GM12878 (cell line): ENCODE data around the gene MYL12A. TPM values are rescaled to one million over a fixed set of nuclear protein-coding genes. Genes with fewer than 3 reads are reported as not detected.
A peak's percentile ranks its signal among the peaks of the same experiment; 100 is the strongest.

Experiments used
- ATF7 ChIP-seq: fragments of 450-650 bp; IDR thresholded peaks from 2 replicates; pipeline ENCODE4 v1.6.1; 2016; ENCODE audit warnings: low read depth, mild to moderate bottlenecking
- CBFB ChIP-seq: IDR thresholded peaks from 2 replicates; pipeline ENCODE4 v1.6.1; 2016; ENCODE audit warnings: antibody characterized with exemption, low read depth
- CEBPB ChIP-seq, 2 experiments: fragments of 150-350 bp in 1 of 2; IDR thresholded peaks; 2 replicates each; pipeline ENCODE4 v1.6.1; 2012 to 2014; ENCODE audit warnings: low read depth in 2 of 2, low read length in 2 of 2, borderline replicate concordance in 1 of 2, inconsistent platforms in 1 of 2
- ETV6 ChIP-seq, 2 experiments: fragments of 450-650 bp in 1 of 2; IDR thresholded peaks in 1 of 2; conservative IDR thresholded peaks in 1 of 2; 2 replicates each; pipeline ENCODE4 v1.6.1; 2014; ENCODE audit warnings: antibody characterized with exemption in 1 of 2, borderline replicate concordance in 1 of 2, low read depth in 1 of 2, mild to moderate bottlenecking in 1 of 2, moderate library complexity in 1 of 2
- FOXK2 ChIP-seq: fragments of 450-650 bp; IDR thresholded peaks from 2 replicates; pipeline ENCODE4 v1.6.1; 2017; ENCODE audit warnings: mild to moderate bottlenecking, moderate library complexity
- GABPA ChIP-seq: IDR thresholded peaks from 2 replicates; pipeline ENCODE4 v1.6.1; 2014; ENCODE audit warnings: antibody characterized with exemption, low read depth, mild to moderate bottlenecking, inconsistent platforms
- HDAC2 ChIP-seq: fragments of 200-600 bp; sonication (generic); IDR thresholded peaks from 2 replicates; pipeline ENCODE4 v1.6.1; 2017
- HDAC6 ChIP-seq: fragments of 200-600 bp; sonication (generic); IDR thresholded peaks from one replicate; pipeline ENCODE4 v1.8.0; 2017; ENCODE audit warnings: antibody characterized with exemption; ENCODE audit not compliant: unreplicated experiment
- MTA2 ChIP-seq: fragments of 450-650 bp; IDR thresholded peaks from 2 replicates; pipeline ENCODE4 v1.6.1; 2016; ENCODE audit warnings: low read depth, mild to moderate bottlenecking, moderate library complexity
- MXI1 ChIP-seq: fragments of 150-350 bp; IDR thresholded peaks from 2 replicates; pipeline ENCODE4 v1.6.1; 2011; ENCODE audit warnings: low read depth, mild to moderate bottlenecking, inconsistent platforms, low read length, improper control_type of control experiment
- POU2F2 ChIP-seq: IDR thresholded peaks from 3 replicates; pipeline ENCODE4 v1.6.1; 2011; ENCODE audit warnings: low read depth, mild to moderate bottlenecking, low read length, borderline replicate concordance
- RAD51 ChIP-seq: fragments of 450-650 bp; IDR thresholded peaks from 2 replicates; pipeline ENCODE4 v1.6.1; 2016; ENCODE audit warnings: moderate library complexity, mild to moderate bottlenecking, inconsistent platforms
- RBBP5 ChIP-seq: fragments of 200-600 bp; sonication (generic); conservative IDR thresholded peaks from 2 replicates; pipeline ENCODE4 v1.6.1; 2016
- RCOR1 ChIP-seq: conservative IDR thresholded peaks from 2 replicates; pipeline ENCODE4 v1.6.1; 2012; ENCODE audit warnings: low read depth, low read length, improper control_type of control experiment
- SIX5 ChIP-seq: IDR thresholded peaks from 2 replicates; pipeline ENCODE4 v1.6.1; 2011; ENCODE audit warnings: mild to moderate bottlenecking, low read depth, low read length, moderate library complexity; ENCODE audit not compliant: severe bottlenecking
- YBX1 ChIP-seq: fragments of 450-650 bp; IDR thresholded peaks from 2 replicates; pipeline ENCODE4 v1.6.1; 2016; ENCODE audit warnings: antibody characterized with exemption
- ZBED1 ChIP-seq: IDR thresholded peaks from 2 replicates; pipeline ENCODE4 v1.6.1; 2016; ENCODE audit warnings: borderline replicate concordance
- ZNF384 ChIP-seq: IDR thresholded peaks from 2 replicates; pipeline ENCODE4 v1.6.1; 2012; ENCODE audit warnings: low read depth, mild to moderate bottlenecking, low read length, improper control_type of control experiment, borderline replicate concordance
- polyA plus RNA-seq, 11 experiments: library from polyadenylated mRNA; depleted of rRNA in 4 of 11; unstranded in 6 of 11; stranded (reverse) in 5 of 11; fragments of >200 nt; fragmentation: Nextera tagmentation in 4 of 11; fragmentation: Illumina TruSeq in 1 of 11; extraction: Ambion mirVana in 4 of 11; extraction: Trizol in 1 of 11; gene quantifications; 1 replicate in 1 of 11; 2 replicates in 10 of 11; pipeline versions ENCODE4 v1.2.1 to v1.2.3, GENCODE V29; 2011 to 2016; ENCODE audit warnings: inconsistent platforms in 2 of 11, missing spikeins in 2 of 11, low read depth in 1 of 11
- total RNA-seq, 4 experiments: library from RNA; depleted of rRNA in 3 of 4; stranded (reverse); fragments of >200 nt in 3 of 4; fragmentation: Illumina TruSeq in 1 of 4; extraction: Trizol in 1 of 4; gene quantifications; 2 replicates each; pipeline versions ENCODE4 v1.2.1 to v1.2.3, GENCODE V29; 2013 to 2021
- TF ChIP-seq, protein P1 (sequence below): IDR thresholded peaks from 2 replicates; pipeline ENCODE4 v1.6.1; 2012; ENCODE audit warnings: low read length, inconsistent platforms
- TF ChIP-seq, protein P2 (sequence below): IDR thresholded peaks from 2 replicates; pipeline ENCODE4 v1.6.1; 2011; ENCODE audit warnings: low read depth, low read length, improper control_type of control experiment, borderline replicate concordance
- TF ChIP-seq, protein P3 (sequence below): fragments of 450-650 bp; IDR thresholded peaks from 2 replicates; pipeline ENCODE4 v1.6.1; 2017; ENCODE audit warnings: mild to moderate bottlenecking, moderate library complexity
- TF ChIP-seq, protein P4 (sequence below): IDR thresholded peaks from 2 replicates; pipeline ENCODE4 v1.6.1; 2011; ENCODE audit warnings: borderline replicate concordance, low read depth, mild to moderate bottlenecking, moderate library complexity, low read length; ENCODE audit not compliant: insufficient read depth, poor library complexity, severe bottlenecking
- TF ChIP-seq, protein P5 (sequence below): IDR thresholded peaks from 2 replicates; pipeline ENCODE4 v1.6.1; 2011; ENCODE audit warnings: mild to moderate bottlenecking, low read depth, low read length, moderate library complexity; ENCODE audit not compliant: insufficient replicate concordance

MYL12A gene
- total and polyA plus RNA-seq, 10 of the 15 experiments (the other 5 are each of a cell fraction or from before 2014, with no cell fraction given): 488 to 1,663 (median 924) TPM

DNA sequence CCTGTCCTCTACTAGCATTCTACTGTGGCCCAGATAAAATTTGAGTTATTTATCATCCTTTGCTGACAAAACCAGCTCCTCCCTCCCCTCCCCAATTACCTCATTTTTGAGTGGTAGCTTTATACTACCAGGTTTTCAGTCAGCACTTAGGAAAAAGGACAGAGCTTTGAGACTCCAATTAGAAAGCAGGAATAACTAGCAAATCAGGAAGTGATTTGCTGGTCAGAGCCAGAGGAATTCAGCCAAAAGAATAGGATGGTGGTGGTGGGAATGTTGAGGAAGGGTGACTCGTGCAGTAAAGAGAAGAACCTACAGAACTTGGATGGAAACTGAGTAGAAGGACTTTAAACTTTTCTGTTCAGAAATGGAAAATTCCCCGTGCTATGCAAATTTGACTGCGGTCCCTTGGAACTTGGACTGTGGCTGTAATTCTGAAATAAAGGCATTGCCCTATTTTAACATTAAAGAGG lies 18.0 kb downstream of the MYL12A start (continued):
- TF ChIP-seq GABPA (no peak), MTA2 (no peak; the same call in 1 of the 2 replicates), HDAC6 (no peak), ETV6 (conservative IDR thresholded peaks at IDR 0.05 in 1 of 2, IDR thresholded peaks at IDR 0.05 in 1 of 2; ENCODE audit: borderline replicate concordance in 1 of 2, low read depth in 1 of 2) (no peak), CEBPB (IDR thresholded peaks at IDR 0.05; ENCODE audit: borderline replicate concordance in 1 of 2, low read depth in 2 of 2, low read length in 2 of 2) (no peak), SIX5 (no peak), POU2F2 (peak; percentile 65; the same call in 1 of the 3 replicates), RBBP5 (no peak), RCOR1 (no peak), ZBED1 (no peak), ATF7 (peak; percentile 67; the same call in 1 of the 2 replicates), ZNF384 (no peak), FOXK2 (no peak), YBX1 (no peak), CBFB (no peak), HDAC2 (no peak), MXI1 (no peak), RAD51 (no peak)
- TF ChIP-seq, protein P1, sequence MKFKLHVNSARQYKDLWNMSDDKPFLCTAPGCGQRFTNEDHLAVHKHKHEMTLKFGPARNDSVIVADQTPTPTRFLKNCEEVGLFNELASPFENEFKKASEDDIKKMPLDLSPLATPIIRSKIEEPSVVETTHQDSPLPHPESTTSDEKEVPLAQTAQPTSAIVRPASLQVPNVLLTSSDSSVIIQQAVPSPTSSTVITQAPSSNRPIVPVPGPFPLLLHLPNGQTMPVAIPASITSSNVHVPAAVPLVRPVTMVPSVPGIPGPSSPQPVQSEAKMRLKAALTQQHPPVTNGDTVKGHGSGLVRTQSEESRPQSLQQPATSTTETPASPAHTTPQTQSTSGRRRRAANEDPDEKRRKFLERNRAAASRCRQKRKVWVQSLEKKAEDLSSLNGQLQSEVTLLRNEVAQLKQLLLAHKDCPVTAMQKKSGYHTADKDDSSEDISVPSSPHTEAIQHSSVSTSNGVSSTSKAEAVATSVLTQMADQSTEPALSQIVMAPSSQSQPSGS: no peak
- TF ChIP-seq, protein P2, sequence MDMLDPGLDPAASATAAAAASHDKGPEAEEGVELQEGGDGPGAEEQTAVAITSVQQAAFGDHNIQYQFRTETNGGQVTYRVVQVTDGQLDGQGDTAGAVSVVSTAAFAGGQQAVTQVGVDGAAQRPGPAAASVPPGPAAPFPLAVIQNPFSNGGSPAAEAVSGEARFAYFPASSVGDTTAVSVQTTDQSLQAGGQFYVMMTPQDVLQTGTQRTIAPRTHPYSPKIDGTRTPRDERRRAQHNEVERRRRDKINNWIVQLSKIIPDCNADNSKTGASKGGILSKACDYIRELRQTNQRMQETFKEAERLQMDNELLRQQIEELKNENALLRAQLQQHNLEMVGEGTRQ: no peak
- TF ChIP-seq, protein P3, sequence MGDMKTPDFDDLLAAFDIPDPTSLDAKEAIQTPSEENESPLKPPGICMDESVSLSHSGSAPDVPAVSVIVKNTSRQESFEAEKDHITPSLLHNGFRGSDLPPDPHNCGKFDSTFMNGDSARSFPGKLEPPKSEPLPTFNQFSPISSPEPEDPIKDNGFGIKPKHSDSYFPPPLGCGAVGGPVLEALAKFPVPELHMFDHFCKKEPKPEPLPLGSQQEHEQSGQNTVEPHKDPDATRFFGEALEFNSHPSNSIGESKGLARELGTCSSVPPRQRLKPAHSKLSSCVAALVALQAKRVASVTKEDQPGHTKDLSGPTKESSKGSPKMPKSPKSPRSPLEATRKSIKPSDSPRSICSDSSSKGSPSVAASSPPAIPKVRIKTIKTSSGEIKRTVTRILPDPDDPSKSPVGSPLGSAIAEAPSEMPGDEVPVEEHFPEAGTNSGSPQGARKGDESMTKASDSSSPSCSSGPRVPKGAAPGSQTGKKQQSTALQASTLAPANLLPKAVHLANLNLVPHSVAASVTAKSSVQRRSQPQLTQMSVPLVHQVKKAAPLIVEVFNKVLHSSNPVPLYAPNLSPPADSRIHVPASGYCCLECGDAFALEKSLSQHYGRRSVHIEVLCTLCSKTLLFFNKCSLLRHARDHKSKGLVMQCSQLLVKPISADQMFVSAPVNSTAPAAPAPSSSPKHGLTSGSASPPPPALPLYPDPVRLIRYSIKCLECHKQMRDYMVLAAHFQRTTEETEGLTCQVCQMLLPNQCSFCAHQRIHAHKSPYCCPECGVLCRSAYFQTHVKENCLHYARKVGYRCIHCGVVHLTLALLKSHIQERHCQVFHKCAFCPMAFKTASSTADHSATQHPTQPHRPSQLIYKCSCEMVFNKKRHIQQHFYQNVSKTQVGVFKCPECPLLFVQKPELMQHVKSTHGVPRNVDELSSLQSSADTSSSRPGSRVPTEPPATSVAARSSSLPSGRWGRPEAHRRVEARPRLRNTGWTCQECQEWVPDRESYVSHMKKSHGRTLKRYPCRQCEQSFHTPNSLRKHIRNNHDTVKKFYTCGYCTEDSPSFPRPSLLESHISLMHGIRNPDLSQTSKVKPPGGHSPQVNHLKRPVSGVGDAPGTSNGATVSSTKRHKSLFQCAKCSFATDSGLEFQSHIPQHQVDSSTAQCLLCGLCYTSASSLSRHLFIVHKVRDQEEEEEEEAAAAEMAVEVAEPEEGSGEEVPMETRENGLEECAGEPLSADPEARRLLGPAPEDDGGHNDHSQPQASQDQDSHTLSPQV: no peak
- TF ChIP-seq, protein P4, sequence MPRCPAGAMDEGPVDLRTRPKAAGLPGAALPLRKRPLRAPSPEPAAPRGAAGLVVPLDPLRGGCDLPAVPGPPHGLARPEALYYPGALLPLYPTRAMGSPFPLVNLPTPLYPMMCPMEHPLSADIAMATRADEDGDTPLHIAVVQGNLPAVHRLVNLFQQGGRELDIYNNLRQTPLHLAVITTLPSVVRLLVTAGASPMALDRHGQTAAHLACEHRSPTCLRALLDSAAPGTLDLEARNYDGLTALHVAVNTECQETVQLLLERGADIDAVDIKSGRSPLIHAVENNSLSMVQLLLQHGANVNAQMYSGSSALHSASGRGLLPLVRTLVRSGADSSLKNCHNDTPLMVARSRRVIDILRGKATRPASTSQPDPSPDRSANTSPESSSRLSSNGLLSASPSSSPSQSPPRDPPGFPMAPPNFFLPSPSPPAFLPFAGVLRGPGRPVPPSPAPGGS: no peak
- TF ChIP-seq, protein P5, sequence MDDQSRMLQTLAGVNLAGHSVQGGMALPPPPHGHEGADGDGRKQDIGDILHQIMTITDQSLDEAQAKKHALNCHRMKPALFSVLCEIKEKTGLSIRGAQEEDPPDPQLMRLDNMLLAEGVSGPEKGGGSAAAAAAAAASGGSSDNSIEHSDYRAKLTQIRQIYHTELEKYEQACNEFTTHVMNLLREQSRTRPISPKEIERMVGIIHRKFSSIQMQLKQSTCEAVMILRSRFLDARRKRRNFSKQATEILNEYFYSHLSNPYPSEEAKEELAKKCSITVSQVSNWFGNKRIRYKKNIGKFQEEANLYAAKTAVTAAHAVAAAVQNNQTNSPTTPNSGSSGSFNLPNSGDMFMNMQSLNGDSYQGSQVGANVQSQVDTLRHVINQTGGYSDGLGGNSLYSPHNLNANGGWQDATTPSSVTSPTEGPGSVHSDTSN: no peak
